H1 (cell line): ENCODE data around the gene ERVFRD-1. TPM values are rescaled to one million over a fixed set of nuclear protein-coding genes. Genes with fewer than 3 reads are reported as not detected.

ENCODE experiments used
- CHD7 ChIP-seq: fragments of 300-600 bp; sonication (generic); IDR thresholded peaks from 2 replicates; pipeline ENCODE4 v1.7.1; 2012; ENCODE audit warnings: low read length, moderate library complexity, mild to moderate bottlenecking, inconsistent platforms; ENCODE audit not compliant: insufficient replicate concordance
- EGR1 ChIP-seq: IDR thresholded peaks from 2 replicates; pipeline ENCODE4 v1.6.1; 2011; ENCODE audit warnings: low read depth, low read length, borderline replicate concordance
- FOSL1 ChIP-seq: IDR thresholded peaks from 2 replicates; pipeline ENCODE4 v1.6.1; 2011; ENCODE audit warnings: mild to moderate bottlenecking, low read depth, low read length, moderate library complexity; ENCODE audit not compliant: insufficient read depth
- GABPA ChIP-seq: IDR thresholded peaks from 2 replicates; pipeline ENCODE4 v1.6.1; 2011; ENCODE audit warnings: mild to moderate bottlenecking, low read length, moderate library complexity, borderline replicate concordance; ENCODE audit not compliant: insufficient read depth
- JUN ChIP-seq: IDR thresholded peaks from 2 replicates; pipeline ENCODE4 v1.6.1; 2011; ENCODE audit warnings: low read depth, mild to moderate bottlenecking, improper control_type of control experiment, low read length
- polyA plus RNA-seq, 7 experiments: library from polyadenylated mRNA; depleted of rRNA in 3 of 7; stranded (reverse) in 5 of 7; unstranded in 2 of 7; fragments of >200 nt in 5 of 7; fragments of 200-250 nt in 2 of 7; gene quantifications; 1 replicate in 5 of 7; 2 replicates in 1 of 7; 4 replicates in 1 of 7; pipeline versions ENCODE4 v1.2.1 to v1.2.3, GENCODE V29; 2011 to 2013; ENCODE audit warnings: missing spikeins in 2 of 7, mixed read lengths in 2 of 7
- total RNA-seq: library from RNA; stranded (reverse); fragmentation: NEBNext Ultra II Directional; extraction: Animal tissue kit (Norgen Biotek cat#: 25700); gene quantifications from 2 replicates; pipeline ENCODE4 v1.2.1, GENCODE V29; 2021

The ERVFRD-1 gene
- total and polyA plus RNA-seq, 2 of the 8 experiments (the other 6 are each of a cell fraction or from before 2014, with no cell fraction given): not detected

- TF ChIP-seq CHD7: no peak
- TF ChIP-seq JUN: no peak
- no peak for TF ChIP-seq EGR1
- no peak for TF ChIP-seq GABPA
- TF ChIP-seq FOSL1: no peak
These were observed 48.7 kb upstream of the ERVFRD-1 start (continued) for GRCh38 chr6:11160199-11160598.
